Thoracic aorta endothelial cell (primary cell): ENCODE results near the gene PSMA4. TPM values are rescaled to one million over a fixed set of nuclear protein-coding genes. Genes with fewer than 3 reads are reported as not detected.

Experiments used
- small RNA-seq: library from RNA; depleted of rRNA; stranded (forward); fragments of <200 nt; gene quantifications from one replicate; pipeline ENCODE3, GENCODE V24; 2012
- total RNA-seq: library from RNA; depleted of rRNA; stranded (reverse); fragments of >200 nt; gene quantifications from 2 replicates; pipeline ENCODE4 v1.2.3, GENCODE V29; 2012

PSMA4 gene
- 449 and 528 TPM in 2 replicates for total RNA-seq

GRCh38 chr15:78540141-78540870, at the start of gene PSMA4:
TSS of gene PSMA4 (plus strand) at chr15:78540444. CDS start at chr15:78541928, 1,484 bp downstream.

GRCh38 chr15:78506971-78507830, 33.0 kb upstream of the PSMA4 start, which contains the start of gene HYKK:
TSS of gene HYKK (plus strand) at chr15:78507577. CDS start at chr15:78513089, 5,512 bp downstream.

DNA sequence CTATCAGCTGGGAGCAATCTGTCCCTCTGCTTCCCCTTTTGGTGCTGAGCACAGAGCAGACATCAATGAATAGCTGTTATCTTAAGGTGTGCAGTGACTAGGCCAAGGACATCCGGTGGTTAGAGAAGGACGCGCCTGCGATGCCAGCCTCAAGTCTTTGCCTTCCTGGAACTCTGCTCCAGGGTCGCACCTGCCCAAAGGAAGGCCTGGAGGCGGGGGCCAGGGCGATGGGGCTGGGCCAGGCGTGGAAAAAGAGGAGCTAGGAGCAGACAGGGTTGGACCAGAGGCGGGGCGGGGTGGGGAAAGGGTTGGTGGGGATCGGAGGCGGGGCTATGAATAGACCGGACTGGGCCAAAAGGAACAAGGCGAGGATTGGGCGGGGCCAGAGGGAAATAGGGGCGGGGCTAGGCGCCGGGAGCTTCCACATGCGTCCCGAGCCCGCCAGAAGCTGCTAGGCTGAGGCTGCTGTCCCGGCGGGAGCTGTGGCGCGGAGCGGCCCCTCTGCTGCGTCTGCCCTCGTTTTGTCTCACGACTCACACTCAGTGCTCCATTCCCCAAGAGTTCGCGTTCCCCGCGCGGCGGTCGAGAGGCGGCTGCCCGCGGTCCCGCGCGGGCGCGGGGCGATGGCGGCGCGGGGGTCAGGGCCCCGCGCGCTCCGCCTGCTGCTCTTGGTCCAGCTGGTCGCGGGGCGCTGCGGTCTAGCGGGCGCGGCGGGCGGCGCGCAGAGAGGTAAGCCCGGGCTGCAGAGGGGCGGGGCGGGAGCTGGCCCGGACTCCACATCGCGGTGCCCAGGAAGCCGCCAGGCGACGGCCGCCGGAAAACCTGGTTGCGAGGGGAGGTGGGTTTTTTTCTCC, 25.1 kb downstream of the PSMA4 start, which contains the start of gene CHRNA5:
Gene CHRNA5, plus strand, starts transcription at position 424 of the 854 bp plus-strand sequence. Its CDS starts 200 bp downstream, at position 624.

Small RNA genes lying within 50 kb of the gene (small RNA-seq; reads per million reads assigned to genes)
- not detected for gene AC067863.2

Other genes starting within 250 kb of the PSMA4 start
- 73.8 and 75.7 TPM in 2 replicates for gene SKIC8, start 240.8 kb upstream of the PSMA4 start, total RNA-seq
- gene CRABP1, start 200.1 kb upstream of the PSMA4 start, total RNA-seq: not detected in 2 replicates
- 55.1 and 62.2 TPM in 2 replicates for gene IREB2, start 102.2 kb upstream of the PSMA4 start, total RNA-seq
- gene HYKK, start 32.9 kb upstream of the PSMA4 start, total RNA-seq: 2.1 and 3.4 TPM in 2 replicates
- 15.2 and 19.1 TPM in 2 replicates for gene CHRNA5, start 25.1 kb downstream of the PSMA4 start, total RNA-seq
- not detected in 2 replicates for gene CHRNA3, start 80.6 kb downstream of the PSMA4 start, total RNA-seq
- gene CHRNB4, start 100.8 kb downstream of the PSMA4 start, total RNA-seq: not detected in 2 replicates